IPS-NIHi7 (cell line): ENCODE results near the gene UBR4.

Experiments used
- DNase-seq: peaks from one replicate; pipeline ENCODE4 v3.0.0; 2012; ENCODE audit warnings: mixed read lengths; ENCODE audit errors: extremely low spot score

The UBR4 gene

GRCh38 chr1:19057182-19057779, 152.8 kb downstream of the UBR4 start:
- DNase-seq = no peak

DNA sequence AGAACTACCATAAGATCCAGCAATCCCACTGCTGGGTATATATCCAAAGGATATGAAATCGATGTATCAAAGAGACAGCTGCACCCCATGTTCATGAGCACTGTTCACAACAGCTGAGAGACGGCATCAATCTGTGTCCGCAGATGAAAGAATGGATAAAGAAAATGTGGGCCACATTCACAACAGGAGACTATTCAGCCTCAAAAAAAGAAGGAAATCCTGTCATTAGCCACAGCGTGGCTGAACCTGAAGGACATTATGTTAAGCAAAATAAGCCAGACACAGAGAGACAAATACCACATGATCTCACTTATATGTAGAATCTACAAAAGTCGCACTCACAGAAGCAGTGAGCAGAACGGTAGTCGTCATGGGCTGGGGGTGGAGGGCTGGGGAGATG, 154.4 kb downstream of the UBR4 start:
- DNase-seq = no peak

- no peak for DNase-seq
Measured at GRCh38 chr1:19055001-19055400, 155.1 kb downstream of the UBR4 start.

DNA sequence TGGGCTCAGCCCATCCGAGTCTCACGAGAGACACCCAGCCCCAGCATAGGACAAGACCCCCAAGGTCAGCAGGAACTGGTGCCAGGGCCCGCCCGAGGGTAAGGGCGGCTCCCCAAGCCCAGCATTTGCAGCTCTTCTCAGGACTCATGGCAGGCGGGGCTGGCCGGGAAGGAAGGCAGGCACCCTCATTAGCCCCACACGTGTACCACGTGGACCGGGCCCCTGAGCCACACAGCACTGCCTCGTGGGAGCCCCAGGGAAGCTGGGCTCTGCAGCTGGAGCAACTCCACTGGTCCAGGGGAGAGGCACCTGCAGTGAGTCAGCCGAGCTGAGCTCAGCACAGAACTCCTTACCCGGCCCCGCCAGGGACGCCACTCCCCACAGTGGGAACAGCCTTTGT, 155.8 kb downstream of the UBR4 start:
- DNase-seq = no peak

DNA sequence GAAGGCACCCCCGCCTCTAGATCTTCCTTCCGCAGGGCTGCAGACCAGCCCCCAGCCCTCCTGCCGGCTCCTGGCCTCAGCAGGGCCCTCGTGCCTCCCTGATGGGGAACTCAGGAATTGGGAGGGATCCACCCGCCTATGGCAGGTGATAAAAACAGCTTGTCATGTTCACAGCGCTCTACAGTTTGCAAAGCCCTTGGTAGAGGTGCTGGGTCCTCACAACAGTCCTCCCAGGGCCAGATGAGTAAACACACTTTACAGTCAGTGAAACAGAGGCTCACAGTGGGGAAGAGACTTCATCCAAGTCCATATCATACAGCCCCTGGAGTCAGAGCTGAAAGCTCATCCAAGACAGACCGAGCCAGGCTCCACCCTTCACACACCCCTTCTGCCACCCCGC, 156.6 kb downstream of the UBR4 start:
- DNase-seq = no peak

GRCh38 chr1:19049798-19050197, 160.3 kb downstream of the UBR4 start:
- no peak for DNase-seq

DNA sequence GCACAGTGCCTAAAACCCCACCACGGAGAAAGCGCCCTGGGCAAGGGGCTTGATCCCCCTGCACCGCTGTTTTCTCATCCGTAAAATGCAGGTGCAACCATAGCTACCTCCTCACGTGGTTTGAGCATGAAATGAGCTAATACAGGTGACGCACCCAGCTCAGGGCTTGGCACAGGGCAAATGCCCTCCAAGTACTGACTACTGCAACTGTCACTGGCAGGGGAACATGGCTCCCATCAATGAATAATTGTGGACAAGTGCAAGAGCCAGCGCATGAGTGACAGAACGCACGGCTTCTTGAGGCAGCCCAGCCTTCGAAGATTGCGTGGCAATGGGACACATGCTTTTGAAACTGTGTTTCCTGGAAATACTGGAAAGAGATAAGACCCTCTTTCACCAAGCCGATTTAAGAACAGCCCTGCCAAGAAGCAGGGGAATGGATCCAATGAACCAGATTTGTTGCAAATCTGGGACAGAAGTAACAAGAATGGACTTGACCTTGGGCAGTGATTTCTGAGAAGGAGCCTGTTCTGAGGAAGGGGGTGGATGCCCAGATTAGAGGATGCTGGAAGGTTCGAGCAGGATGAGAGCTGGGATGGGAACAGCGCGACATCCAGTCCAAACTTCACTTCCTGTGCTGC, 160.8 kb downstream of the UBR4 start:
- no peak for DNase-seq

- DNase-seq = no peak
Measured at GRCh38 chr1:19046972-19047731, 162.9 kb downstream of the UBR4 start.

GRCh38 chr1:19045898-19046880, 163.9 kb downstream of the UBR4 start:
- DNase-seq = no peak

- DNase-seq = peak; percentile 9
Measured at GRCh38 chr1:19044975-19045831, 164.9 kb downstream of the UBR4 start.

- no peak for DNase-seq
Measured at GRCh38 chr1:19044471-19044870, 165.6 kb downstream of the UBR4 start.

- peak; percentile 9 for DNase-seq
Measured at GRCh38 chr1:19043579-19044443, 166.3 kb downstream of the UBR4 start.

DNA sequence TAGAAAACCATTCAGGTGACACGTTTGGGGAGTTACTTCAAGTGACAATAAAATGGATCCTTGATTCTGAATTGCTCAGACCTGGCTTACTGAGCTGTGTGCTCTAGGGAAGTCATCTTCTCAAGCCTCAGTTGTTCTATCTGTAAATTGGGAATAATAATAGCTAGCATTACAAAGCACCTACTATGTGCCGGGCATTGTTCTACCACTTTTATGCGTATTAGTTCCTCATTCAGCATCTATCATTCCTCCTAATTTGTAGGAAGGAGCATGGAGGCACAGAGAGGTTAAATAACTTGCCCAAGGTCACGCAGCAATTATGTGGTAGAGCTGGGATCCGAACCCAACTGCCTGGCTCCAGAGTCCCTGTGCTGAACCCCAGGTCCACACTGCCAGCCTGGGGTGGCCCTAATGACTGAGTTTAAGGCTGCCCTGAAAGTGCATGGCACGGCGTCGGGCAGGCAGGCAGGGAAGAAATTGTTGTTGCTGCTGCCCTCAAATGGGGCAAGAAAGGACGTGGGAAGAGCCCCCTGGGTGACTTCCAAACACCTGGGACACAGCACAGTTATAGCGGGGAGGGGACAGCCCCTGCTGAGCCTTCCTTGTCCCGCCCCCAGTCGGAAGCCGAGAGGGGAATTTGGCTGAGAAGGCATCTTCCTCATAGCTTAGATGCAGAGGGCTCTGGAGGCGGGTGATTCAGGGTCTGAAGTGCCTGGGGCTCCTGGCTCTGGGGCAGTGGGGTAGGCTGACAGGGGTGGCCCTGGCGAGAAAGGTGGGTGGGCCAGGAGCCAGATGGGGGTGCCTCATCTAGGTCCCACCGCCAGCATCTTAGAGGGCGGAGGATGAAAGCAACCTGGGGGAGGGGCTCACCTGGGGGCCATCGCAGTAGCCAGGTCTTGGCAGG, 167.1 kb downstream of the UBR4 start:
- peak; percentile 67 for DNase-seq

GRCh38 chr1:19040010-19040680, 169.9 kb downstream of the UBR4 start:
- peak; percentile 1 for DNase-seq

DNA sequence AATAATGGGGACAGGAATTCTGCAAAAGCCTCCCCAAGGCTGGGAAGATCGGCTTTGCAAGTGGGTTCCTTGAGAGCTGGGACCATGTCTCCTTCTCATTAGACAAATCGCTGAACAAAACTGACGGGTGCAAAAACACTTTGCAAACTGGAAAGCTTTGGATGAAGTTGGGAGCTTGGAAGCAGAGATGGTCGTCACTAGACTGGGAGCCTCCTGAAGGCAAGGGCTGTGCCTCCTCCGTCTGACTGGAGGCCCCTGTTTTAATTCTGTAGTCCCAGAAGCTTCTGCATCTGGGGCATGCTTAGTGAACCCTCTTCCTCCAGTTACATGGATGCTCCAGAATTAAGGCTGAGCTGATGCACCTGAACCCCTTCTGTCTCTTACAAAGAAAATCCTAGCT, 171.3 kb downstream of the UBR4 start:
- peak; percentile 2 for DNase-seq

GRCh38 chr1:19038096-19038495, 172.0 kb downstream of the UBR4 start:
- DNase-seq = peak; percentile 2

DNA sequence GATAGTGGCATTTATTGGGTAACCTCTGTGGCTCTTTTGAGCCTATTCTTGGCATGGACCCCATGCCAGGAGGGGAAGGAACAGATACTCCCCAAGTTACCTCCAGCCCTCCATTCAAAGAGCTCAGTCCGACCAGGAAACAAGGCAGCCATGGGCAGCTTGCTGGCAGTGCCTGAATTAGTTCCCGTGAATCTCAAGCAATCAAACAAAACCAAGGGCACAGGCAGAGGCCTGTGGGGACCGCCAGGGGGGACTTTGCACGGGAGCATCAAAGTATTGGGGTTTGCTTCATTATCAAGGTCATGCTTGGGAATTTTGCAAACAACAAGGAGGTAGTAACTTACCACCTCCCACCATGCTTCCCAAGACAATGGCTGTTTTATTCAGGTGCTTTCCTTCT, 172.4 kb downstream of the UBR4 start:
- DNase-seq = peak; percentile 2
